Panc1 (cell line): ENCODE data around the gene IL1R2.

Experiments
- POLR2AphosphoS5 ChIP-seq: IDR thresholded peaks from 2 replicates; pipeline ENCODE4 v1.6.1; 2012; ENCODE audit warnings: mild to moderate bottlenecking, low read depth, low read length, moderate library complexity
- TCF7L2 ChIP-seq: IDR thresholded peaks from 2 replicates; pipeline ENCODE4 v1.6.1; 2011; ENCODE audit warnings: mild to moderate bottlenecking, low read depth, low read length, inconsistent platforms
- TF ChIP-seq, protein P1 (sequence below): fragments of 450-650 bp; IDR thresholded peaks from 2 replicates; pipeline ENCODE4 v1.5.1; 2017; ENCODE audit warnings: mild to moderate bottlenecking
- TF ChIP-seq, protein P2 (sequence below), 2 experiments: IDR thresholded peaks; 2 replicates each; pipeline ENCODE4 v1.6.1; 2011 to 2012; ENCODE audit warnings: low read depth in 2 of 2, control low read depth in 1 of 2, low read length in 1 of 2, mild to moderate bottlenecking in 1 of 2, moderate library complexity in 1 of 2; ENCODE audit not compliant: insufficient read depth in 1 of 2

DNA sequence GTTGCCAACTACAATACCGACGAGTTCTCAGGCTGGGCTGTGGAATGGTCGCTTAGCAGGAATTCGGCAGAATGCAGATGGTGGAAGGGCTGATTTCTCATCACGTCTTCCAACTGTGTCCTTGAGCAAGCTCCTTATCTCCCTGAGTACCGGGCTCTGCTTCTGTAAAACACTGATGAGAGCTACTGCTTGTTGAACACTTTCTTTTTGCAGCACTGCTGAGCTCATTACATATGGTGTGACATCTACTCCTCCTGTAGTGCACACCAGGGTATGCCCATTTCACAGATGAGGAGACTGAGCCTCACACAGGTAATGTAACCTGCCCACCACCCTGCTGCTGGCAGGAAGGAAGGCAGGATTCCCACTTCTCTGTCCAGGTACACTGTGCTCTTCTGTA is 8.3 kb downstream of the IL1R2 start:
- TF ChIP-seq, protein P1, sequence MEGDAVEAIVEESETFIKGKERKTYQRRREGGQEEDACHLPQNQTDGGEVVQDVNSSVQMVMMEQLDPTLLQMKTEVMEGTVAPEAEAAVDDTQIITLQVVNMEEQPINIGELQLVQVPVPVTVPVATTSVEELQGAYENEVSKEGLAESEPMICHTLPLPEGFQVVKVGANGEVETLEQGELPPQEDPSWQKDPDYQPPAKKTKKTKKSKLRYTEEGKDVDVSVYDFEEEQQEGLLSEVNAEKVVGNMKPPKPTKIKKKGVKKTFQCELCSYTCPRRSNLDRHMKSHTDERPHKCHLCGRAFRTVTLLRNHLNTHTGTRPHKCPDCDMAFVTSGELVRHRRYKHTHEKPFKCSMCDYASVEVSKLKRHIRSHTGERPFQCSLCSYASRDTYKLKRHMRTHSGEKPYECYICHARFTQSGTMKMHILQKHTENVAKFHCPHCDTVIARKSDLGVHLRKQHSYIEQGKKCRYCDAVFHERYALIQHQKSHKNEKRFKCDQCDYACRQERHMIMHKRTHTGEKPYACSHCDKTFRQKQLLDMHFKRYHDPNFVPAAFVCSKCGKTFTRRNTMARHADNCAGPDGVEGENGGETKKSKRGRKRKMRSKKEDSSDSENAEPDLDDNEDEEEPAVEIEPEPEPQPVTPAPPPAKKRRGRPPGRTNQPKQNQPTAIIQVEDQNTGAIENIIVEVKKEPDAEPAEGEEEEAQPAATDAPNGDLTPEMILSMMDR: no peak
- no peak for TF ChIP-seq POLR2AphosphoS5
- TF ChIP-seq, protein P2, sequence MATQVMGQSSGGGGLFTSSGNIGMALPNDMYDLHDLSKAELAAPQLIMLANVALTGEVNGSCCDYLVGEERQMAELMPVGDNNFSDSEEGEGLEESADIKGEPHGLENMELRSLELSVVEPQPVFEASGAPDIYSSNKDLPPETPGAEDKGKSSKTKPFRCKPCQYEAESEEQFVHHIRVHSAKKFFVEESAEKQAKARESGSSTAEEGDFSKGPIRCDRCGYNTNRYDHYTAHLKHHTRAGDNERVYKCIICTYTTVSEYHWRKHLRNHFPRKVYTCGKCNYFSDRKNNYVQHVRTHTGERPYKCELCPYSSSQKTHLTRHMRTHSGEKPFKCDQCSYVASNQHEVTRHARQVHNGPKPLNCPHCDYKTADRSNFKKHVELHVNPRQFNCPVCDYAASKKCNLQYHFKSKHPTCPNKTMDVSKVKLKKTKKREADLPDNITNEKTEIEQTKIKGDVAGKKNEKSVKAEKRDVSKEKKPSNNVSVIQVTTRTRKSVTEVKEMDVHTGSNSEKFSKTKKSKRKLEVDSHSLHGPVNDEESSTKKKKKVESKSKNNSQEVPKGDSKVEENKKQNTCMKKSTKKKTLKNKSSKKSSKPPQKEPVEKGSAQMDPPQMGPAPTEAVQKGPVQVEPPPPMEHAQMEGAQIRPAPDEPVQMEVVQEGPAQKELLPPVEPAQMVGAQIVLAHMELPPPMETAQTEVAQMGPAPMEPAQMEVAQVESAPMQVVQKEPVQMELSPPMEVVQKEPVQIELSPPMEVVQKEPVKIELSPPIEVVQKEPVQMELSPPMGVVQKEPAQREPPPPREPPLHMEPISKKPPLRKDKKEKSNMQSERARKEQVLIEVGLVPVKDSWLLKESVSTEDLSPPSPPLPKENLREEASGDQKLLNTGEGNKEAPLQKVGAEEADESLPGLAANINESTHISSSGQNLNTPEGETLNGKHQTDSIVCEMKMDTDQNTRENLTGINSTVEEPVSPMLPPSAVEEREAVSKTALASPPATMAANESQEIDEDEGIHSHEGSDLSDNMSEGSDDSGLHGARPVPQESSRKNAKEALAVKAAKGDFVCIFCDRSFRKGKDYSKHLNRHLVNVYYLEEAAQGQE (IDR thresholded peaks at IDR 0.05; ENCODE audit: insufficient read depth in 1 of 2, low read depth in 2 of 2, low read length in 1 of 2): no peak
- no peak for TF ChIP-seq TCF7L2
